SK-N-MC (cell line): ENCODE results near the gene MSX1.

ENCODE experiments used
- EZH2 ChIP-seq: fragments of 200-600 bp; sonication (generic); IDR thresholded peaks from one replicate; pipeline ENCODE4 v1.6.1; 2017; ENCODE audit warnings: antibody characterized with exemption
- POLR2AphosphoS5 ChIP-seq: IDR thresholded peaks from 2 replicates; pipeline ENCODE4 v1.6.1; 2012; ENCODE audit warnings: mild to moderate bottlenecking, low read depth, low read length, borderline replicate concordance

DNA sequence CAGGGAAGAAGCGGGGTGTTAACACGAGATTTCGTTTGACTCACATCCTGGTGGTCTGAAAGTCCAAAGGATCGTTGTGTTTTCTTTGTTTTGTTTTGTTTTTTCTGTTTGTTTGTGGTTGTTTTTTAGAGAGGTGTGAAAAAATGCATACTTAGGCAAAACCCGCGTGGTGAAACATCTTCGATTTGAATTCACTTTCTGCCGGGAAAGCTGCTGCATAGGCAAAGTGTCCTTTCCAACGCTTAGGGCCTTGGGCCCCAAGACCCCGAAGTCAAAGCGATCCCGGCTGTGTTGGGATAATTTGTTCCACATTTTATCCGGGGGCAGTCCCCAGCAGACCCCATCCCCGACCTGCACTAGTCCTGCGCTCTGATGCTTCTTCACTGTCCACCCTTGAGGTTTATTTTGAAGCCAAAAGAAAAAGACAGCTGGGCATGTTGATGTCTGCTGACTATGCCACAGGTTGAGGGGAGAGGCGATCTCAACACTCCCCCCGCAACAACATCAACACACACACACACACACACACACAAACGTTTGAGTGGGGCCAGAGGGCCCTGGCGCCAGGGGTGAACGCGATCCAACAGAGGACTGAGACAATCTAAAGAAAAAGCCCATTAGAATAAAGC lies 2.0 kb downstream of the MSX1 start:
- TF ChIP-seq POLR2AphosphoS5: no peak
- no peak for TF ChIP-seq EZH2
